Effector memory CD4-positive, alpha-beta T cell (primary cell): ENCODE measurements around the gene FMN1.

ENCODE experiments used
- DNase-seq, 3 donors: peaks; one replicate each; pipeline ENCODE4 v3.0.0-alpha.2; 2020
- H3K27ac ChIP-seq: 2 replicates; pipeline ENCODE4 v1.7.0; 2013; ENCODE audit warnings: mild to moderate bottlenecking, low read length, moderate library complexity; ENCODE audit not compliant: insufficient read depth, poor library complexity, severe bottlenecking
- H3K27me3 ChIP-seq: replicated peaks from 2 replicates; pipeline ENCODE4 v1.7.0; 2013; ENCODE audit warnings: mild to moderate bottlenecking, low read length; ENCODE audit not compliant: insufficient read depth, control insufficient read depth, poor library complexity, severe bottlenecking
- H3K36me3 ChIP-seq: 2 replicates; pipeline ENCODE4 v1.7.0; 2013; ENCODE audit warnings: mild to moderate bottlenecking, low read length, moderate library complexity; ENCODE audit not compliant: control insufficient read depth, insufficient read depth
- H3K4me1 ChIP-seq: 2 replicates; pipeline ENCODE4 v1.7.0; 2013; ENCODE audit warnings: low read length, mild to moderate bottlenecking; ENCODE audit not compliant: control insufficient read depth, insufficient read depth, poor library complexity, severe bottlenecking
- H3K4me3 ChIP-seq: 2 replicates; pipeline ENCODE4 v1.7.0; 2013; ENCODE audit warnings: low read length, low read depth, mild to moderate bottlenecking; ENCODE audit not compliant: insufficient read depth, poor library complexity, severe bottlenecking
- H3K9me3 ChIP-seq: 2 replicates; pipeline ENCODE4 v1.7.0; 2013; ENCODE audit warnings: mild to moderate bottlenecking, low read length, moderate library complexity; ENCODE audit not compliant: control insufficient read depth

Gene FMN1

GRCh38 chr15:32716915-32717425 is 477.5 kb downstream of the FMN1 start:
- no peak overlapping the region for H3K27ac ChIP-seq

GRCh38 chr15:32716216-32716914 is 478.1 kb downstream of the FMN1 start:
- H3K27ac ChIP-seq, result no peak overlapping the region
- H3K4me3 ChIP-seq, result no peak overlapping the region
- no peaks in the 10 kb centered on the region for H3K36me3 ChIP-seq
- no peak for DNase-seq
- peaks cover 7% of the 10 kb centered on the region for H3K4me1 ChIP-seq
- peaks cover 11% of the 10 kb centered on the region for H3K27me3 ChIP-seq
- no peaks in the 10 kb centered on the region for H3K9me3 ChIP-seq

More at GRCh38 chr15:32716915-32717425, 477.5 kb downstream of the FMN1 start:
- Histone ChIP-seq H3K9me3 (no peaks in the 10 kb centered on the region), H3K4me3 (no peak overlapping the region), H3K27me3 (peaks cover 11% of the 10 kb centered on the region), H3K4me1 (peaks cover 7% of the 10 kb centered on the region), H3K36me3 (no peaks in the 10 kb centered on the region)
- DNase-seq, result no peak
